ENCODE data around the gene FGFR3.

Gene FGFR3

DNA sequence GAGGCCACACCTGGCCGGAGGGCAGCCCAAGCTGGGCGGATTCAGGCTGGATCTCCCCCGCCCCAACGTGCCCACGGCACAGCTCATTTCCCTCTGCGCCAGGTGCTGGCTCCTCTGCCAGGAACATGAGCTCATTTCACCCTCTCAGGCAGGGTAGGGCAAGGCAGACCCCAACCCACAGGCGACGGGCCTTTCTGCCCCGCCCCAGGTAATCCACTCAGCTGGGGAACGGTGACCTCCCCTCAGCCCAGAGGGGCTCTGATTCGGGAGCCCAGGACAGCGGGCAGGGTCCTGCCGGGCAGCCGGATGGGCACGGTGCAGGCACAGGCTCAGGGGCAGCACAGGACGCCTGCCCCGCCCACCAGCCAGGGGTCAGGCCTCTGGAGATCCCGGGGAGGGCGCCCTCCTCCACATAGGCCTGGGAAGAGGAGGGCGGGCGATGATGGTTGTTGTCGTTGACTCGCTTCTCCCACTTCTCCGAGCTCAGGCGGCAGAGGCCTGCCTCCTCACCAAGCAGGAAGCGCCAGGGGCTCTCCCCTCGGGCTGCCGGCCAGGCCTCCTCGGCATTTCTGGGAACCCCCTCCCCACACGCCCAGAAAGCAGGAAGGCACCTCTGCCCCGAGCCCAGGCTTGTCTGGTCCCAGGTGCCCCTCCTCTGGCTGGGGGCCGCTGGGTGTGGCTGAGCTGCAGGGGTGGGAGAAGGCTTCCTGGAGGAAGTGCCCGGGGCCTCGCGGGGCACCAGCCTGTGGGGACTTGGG lies 40.6 kb upstream of the FGFR3 start:
- no peak overlapping the region for H3K9ac ChIP-seq (ENCODE audit: low read length)
- H3K4me3 ChIP-seq (ENCODE audit: low read length), result no peak overlapping the region
- no peaks in the 10 kb centered on the region for H3K4me1 ChIP-seq (ENCODE audit: low read length)
- TF ChIP-seq EZH2 (optimal IDR thresholded peaks at IDR 0.05; ENCODE audit: low read depth, low read length) (no peak), EZH2phosphoT487 (IDR thresholded peaks at IDR 0.05; ENCODE audit: low read length) (no peak)
- TF ChIP-seq, protein P1, sequence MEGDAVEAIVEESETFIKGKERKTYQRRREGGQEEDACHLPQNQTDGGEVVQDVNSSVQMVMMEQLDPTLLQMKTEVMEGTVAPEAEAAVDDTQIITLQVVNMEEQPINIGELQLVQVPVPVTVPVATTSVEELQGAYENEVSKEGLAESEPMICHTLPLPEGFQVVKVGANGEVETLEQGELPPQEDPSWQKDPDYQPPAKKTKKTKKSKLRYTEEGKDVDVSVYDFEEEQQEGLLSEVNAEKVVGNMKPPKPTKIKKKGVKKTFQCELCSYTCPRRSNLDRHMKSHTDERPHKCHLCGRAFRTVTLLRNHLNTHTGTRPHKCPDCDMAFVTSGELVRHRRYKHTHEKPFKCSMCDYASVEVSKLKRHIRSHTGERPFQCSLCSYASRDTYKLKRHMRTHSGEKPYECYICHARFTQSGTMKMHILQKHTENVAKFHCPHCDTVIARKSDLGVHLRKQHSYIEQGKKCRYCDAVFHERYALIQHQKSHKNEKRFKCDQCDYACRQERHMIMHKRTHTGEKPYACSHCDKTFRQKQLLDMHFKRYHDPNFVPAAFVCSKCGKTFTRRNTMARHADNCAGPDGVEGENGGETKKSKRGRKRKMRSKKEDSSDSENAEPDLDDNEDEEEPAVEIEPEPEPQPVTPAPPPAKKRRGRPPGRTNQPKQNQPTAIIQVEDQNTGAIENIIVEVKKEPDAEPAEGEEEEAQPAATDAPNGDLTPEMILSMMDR (IDR thresholded peaks at IDR 0.05; ENCODE audit: low read length), result no peak
- no peaks in the 10 kb centered on the region for H4K20me1 ChIP-seq (ENCODE audit: insufficient read depth, low read length)
- peaks cover 77% of the 10 kb centered on the region for H3K27me3 ChIP-seq (replicated peaks; ENCODE audit: insufficient read depth, low read length)
- no peak overlapping the region for H2AFZ ChIP-seq (ENCODE audit: low read length)
- no peaks in the 10 kb centered on the region for H3F3A ChIP-seq (ENCODE audit: insufficient read depth, low read length)
- no peaks in the 10 kb centered on the region for H3K9me2 ChIP-seq (replicated peaks; ENCODE audit: insufficient read depth, low read length)
- H3K79me2 ChIP-seq (ENCODE audit: low read length), result no peaks in the 10 kb centered on the region
- DNase-seq, result no peak
- H3K9me3 ChIP-seq (replicated peaks; ENCODE audit: insufficient read depth, low read length), result no peaks in the 10 kb centered on the region
- no peaks in the 10 kb centered on the region for H3K36me3 ChIP-seq (replicated peaks; ENCODE audit: insufficient read depth, low read length)
- no peak overlapping the region for H3K4me2 ChIP-seq (ENCODE audit: low read depth, low read length)
- no peak overlapping the region for H3K27ac ChIP-seq (ENCODE audit: low read length)

DNA sequence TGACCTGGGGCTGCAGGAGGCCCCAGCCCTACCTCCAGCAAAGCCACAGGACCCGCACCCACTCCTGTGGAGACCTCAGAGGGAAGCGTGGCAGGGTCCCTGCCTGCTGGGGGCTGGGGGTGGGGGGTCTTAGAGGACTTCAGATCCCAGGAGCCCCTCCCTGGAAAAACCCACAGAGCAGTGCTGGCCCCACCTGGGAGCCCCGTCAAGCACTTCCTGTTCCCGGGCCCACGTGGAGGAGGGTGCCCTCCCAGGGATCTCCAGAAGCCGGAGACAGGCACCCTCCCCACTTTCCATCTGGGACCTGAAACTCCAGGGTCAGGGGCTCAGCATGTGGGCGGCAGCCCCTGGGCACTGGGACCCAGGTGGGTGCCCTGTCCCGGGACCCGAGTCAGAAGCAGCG lies 39.8 kb upstream of the FGFR3 start:
- Histone ChIP-seq H3K9me3 (replicated peaks; ENCODE audit: insufficient read depth, low read length) (no peaks in the 10 kb centered on the region), H3K79me2 (ENCODE audit: low read length) (no peaks in the 10 kb centered on the region), H3K9ac (ENCODE audit: low read length) (no peak overlapping the region), H3K4me3 (ENCODE audit: low read length) (no peak overlapping the region), H4K20me1 (ENCODE audit: insufficient read depth, low read length) (no peaks in the 10 kb centered on the region), H3K27ac (ENCODE audit: low read length) (no peak overlapping the region), H3K36me3 (replicated peaks; ENCODE audit: insufficient read depth, low read length) (no peaks in the 10 kb centered on the region), H3K9me2 (replicated peaks; ENCODE audit: insufficient read depth, low read length) (no peaks in the 10 kb centered on the region), H3K27me3 (replicated peaks; ENCODE audit: insufficient read depth, low read length) (peaks cover 83% of the 10 kb centered on the region), H3K4me1 (ENCODE audit: low read length) (no peaks in the 10 kb centered on the region), H3F3A (ENCODE audit: insufficient read depth, low read length) (no peaks in the 10 kb centered on the region), H2AFZ (ENCODE audit: low read length) (no peak overlapping the region), H3K4me2 (ENCODE audit: low read depth, low read length) (no peak overlapping the region)
- no peak for DNase-seq
- TF ChIP-seq EZH2phosphoT487 (IDR thresholded peaks at IDR 0.05; ENCODE audit: low read length) (no peak), EZH2 (optimal IDR thresholded peaks at IDR 0.05; ENCODE audit: low read depth, low read length) (no peak)
- TF ChIP-seq, protein P1 (IDR thresholded peaks at IDR 0.05; ENCODE audit: low read length), result no peak

DNA sequence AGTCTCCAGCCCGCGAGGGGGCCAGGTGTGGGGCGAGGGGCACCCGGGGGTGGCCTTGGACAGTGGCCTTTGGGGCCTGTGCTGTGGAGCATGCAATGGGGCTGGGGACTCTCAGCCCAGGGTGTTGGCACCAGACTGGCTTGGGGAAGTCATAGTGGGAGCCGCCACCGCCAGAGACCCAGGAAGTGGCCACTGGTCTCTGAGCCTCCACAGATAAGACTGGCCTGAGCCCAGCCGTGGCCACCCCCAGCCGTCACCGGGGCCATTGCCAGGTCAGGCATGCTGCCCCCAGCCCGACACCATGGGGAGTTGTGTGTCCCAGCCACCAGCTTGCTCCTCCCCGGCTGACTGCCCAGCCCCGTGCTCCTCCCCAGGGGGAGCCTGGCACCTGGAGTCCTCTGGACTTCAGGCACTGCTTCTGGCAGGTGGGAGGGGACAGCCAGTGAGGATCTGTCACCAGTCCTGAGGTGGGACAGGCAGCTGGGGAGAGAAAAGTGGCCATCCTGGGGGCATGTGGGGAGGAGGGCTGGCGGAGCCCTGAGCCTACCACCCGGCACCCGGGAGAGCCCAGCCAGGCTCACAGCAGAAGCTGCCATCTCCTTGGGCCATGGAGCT lies 39.3 kb upstream of the FGFR3 start:
- no peak overlapping the region for H3K4me2 ChIP-seq (ENCODE audit: low read depth, low read length)
- TF ChIP-seq EZH2 (optimal IDR thresholded peaks at IDR 0.05; ENCODE audit: low read depth, low read length), result no peak
- TF ChIP-seq, protein P1 (IDR thresholded peaks at IDR 0.05; ENCODE audit: low read length), result no peak
- no peak for TF ChIP-seq EZH2phosphoT487 (IDR thresholded peaks at IDR 0.05; ENCODE audit: low read length)
- H3K4me1 ChIP-seq (ENCODE audit: low read length), result no peaks in the 10 kb centered on the region
- H3K9me3 ChIP-seq (replicated peaks; ENCODE audit: insufficient read depth, low read length), result no peaks in the 10 kb centered on the region
- H3K27me3 ChIP-seq (replicated peaks; ENCODE audit: insufficient read depth, low read length), result peaks cover 85% of the 10 kb centered on the region
- H3F3A ChIP-seq (ENCODE audit: insufficient read depth, low read length), result no peaks in the 10 kb centered on the region
- H3K27ac ChIP-seq (ENCODE audit: low read length), result no peak overlapping the region
- H3K4me3 ChIP-seq (ENCODE audit: low read length), result no peak overlapping the region
- H3K9ac ChIP-seq (ENCODE audit: low read length), result no peak overlapping the region
- no peak for DNase-seq
- H3K36me3 ChIP-seq (replicated peaks; ENCODE audit: insufficient read depth, low read length), result no peaks in the 10 kb centered on the region
- H4K20me1 ChIP-seq (ENCODE audit: insufficient read depth, low read length), result no peaks in the 10 kb centered on the region
- no peaks in the 10 kb centered on the region for H3K9me2 ChIP-seq (replicated peaks; ENCODE audit: insufficient read depth, low read length)
- no peak overlapping the region for H2AFZ ChIP-seq (ENCODE audit: low read length)
- no peaks in the 10 kb centered on the region for H3K79me2 ChIP-seq (ENCODE audit: low read length)
